Gastrocnemius medialis (tissue), 4 donors: ENCODE measurements around the gene DELE1.

Source experiments
- POLR2A ChIP-seq, 2 donors: fragments of 450-650 bp; IDR thresholded peaks; one replicate each; pipeline ENCODE4 v1.6.1; 2017; ENCODE audit warnings: antibody characterized with exemption in 2 of 2, mild to moderate bottlenecking in 2 of 2, moderate library complexity in 2 of 2
- TF ChIP-seq, protein P1 (sequence below), 5 experiments: fragments of 450-650 bp in 3 of 5; fragments of 200-600 bp in 2 of 5; sonication (generic) in 2 of 5; IDR thresholded peaks in 4 of 5; conservative IDR thresholded peaks in 1 of 5; 1 replicate in 4 of 5; 2 replicates in 1 of 5; pipeline ENCODE4 v1.5.1; 2016 to 2019; ENCODE audit warnings: antibody characterized with exemption in 5 of 5, mild to moderate bottlenecking in 3 of 5, moderate library complexity in 3 of 5

GRCh38 chr5:141940695-141941271 lies 17.1 kb downstream of the DELE1 start:
- TF ChIP-seq, protein P1, sequence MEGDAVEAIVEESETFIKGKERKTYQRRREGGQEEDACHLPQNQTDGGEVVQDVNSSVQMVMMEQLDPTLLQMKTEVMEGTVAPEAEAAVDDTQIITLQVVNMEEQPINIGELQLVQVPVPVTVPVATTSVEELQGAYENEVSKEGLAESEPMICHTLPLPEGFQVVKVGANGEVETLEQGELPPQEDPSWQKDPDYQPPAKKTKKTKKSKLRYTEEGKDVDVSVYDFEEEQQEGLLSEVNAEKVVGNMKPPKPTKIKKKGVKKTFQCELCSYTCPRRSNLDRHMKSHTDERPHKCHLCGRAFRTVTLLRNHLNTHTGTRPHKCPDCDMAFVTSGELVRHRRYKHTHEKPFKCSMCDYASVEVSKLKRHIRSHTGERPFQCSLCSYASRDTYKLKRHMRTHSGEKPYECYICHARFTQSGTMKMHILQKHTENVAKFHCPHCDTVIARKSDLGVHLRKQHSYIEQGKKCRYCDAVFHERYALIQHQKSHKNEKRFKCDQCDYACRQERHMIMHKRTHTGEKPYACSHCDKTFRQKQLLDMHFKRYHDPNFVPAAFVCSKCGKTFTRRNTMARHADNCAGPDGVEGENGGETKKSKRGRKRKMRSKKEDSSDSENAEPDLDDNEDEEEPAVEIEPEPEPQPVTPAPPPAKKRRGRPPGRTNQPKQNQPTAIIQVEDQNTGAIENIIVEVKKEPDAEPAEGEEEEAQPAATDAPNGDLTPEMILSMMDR (IDR thresholded peaks at IDR 0.05 in 4 of 5, conservative IDR thresholded peaks at IDR 0.05 in 1 of 5) = no peak
- TF ChIP-seq POLR2A (IDR thresholded peaks at IDR 0.05) = no peak
